Measurements from ENCODE around the gene PRAMEF1.
"Not testable (repeated sequence)": the region's sequence is repeated elsewhere in the genome, so short reads cannot be mapped to it uniquely, and the experiment has no call there.

Gene PRAMEF1

DNA sequence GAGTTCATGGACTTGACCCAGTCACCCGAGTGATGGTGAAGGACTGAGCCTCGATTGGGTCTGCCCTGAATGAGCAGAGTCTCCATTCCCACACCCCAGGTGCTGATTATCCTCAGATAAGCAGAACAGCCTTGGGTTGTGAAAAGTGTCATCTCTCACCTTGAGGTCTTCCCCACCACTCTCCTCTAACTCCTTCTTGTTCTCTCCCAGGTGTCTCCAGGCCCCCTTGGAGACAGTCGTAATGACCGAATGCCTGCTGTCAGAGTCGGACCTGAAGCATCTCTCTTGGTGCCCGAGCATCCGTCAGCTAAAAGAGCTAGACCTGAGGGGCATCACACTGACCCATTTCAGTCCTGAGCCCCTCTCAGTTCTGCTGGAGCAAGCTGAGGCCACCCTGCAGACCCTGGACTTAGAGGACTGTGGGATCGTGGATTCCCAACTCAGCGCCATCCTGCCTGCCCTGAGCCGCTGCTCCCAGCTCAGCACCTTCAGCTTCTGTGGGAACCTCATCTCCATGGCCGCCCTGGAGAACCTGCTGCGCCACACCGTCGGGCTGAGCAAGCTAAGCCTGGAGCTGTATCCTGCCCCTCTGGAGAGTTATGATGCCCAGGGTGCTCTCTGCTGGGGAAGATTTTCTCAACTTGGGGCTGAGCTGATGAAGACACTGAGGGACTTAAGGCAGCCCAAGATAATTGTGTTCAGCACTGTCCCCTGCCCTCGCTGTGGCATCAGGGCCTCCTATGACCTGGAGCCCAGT, 14.2 kb upstream of the PRAMEF1 start:
- FAIRE-seq, result no peak

DNA sequence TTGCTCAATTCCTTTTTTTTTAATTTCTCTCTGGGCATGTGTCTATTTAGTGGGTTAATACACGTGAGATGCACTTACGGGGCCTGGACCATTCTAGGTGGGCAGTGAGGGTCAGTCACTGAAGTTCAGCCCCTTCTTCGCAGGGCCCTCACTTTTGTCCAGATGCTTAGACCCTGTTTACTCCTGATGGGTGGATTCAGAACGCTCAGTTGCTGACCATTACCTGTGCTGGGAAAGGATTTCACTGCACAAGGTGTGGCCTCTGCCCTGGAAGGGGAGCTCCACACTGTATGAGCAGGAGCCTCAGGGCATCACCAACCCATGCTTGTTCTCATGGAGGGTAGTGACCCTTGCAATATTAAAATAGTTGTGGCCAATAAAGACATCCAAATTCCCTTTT, 13.1 kb upstream of the PRAMEF1 start:
- FAIRE-seq, result no peak

DNA sequence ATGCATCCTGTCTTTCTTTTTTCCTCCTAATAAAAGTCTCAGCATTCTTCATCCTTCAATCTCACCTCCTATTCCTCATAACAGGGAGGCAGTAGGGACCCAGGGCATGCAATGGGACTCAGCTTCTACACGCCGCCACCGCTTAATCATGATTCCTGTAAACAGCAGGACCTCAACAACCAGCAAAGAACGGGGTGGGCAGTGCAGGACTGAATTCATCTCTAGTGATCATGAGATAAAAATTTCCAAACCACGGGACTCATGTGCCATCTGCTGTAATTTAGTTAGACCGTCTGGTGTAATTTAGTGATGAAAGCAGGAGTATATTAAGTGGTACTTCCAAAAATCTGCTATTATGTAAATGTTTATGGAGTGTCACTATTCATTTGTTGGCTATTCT, 12.3 kb upstream of the PRAMEF1 start:
- FAIRE-seq, result no peak

DNA sequence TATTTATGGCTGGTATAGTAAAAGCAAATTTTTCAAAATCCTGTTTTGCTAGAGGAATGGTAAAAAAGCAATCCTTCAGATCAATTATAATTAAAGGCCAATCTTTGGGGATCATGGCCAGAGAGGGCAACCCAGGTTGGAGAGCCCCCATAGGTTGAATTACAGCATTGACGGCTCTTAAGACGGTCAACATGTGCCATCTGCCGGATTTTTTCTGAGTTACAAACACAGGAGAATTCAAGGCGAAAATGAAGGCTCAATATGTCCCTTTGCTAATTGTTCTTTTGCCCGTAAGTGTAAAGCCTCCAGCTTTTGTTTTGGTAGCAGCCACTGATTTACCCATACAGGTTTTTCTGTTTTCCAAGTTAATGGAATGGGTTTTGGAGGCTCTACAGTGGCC, 9.7 kb upstream of the PRAMEF1 start:
- peak; percentile 48 for FAIRE-seq

DNA sequence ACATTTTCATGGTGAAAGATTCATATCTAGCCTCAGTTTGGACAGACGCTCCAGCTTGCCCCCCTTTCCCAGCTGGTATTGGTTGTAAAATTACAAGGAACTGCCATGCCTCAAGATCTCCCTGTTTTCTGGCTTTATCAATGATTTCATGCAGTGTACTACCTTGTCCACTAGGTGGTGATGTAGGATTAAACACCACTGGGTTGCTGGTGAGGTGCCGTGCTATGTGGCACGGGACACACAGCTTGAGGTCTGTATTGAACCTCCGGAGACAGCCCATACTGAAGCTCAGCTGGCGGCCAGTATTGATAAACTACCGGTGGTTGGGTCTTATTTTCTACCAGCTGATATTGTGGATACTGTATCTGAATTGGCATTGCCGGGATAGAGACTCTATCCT, 7.4 kb upstream of the PRAMEF1 start:
- FAIRE-seq, result not testable (repeated sequence)

DNA sequence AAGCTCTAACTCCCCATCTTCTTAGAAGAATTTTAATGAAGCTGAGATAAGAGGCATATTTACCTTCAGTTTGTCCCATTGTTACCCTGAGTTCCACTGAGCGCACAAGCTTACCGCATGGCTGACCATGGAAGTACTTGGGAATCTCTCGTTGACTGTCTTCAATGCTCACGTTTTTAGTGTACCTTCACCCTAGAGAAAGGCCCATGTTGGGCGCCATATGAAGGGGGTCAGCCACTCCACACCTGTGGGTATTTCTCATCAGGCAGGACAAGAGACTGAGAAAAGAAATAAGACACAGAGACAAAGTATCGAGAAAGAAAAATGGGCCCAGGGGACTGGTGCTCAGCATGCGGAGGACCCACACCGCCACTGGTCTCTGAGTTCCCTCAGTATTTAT, 6.5 kb upstream of the PRAMEF1 start:
- not testable (repeated sequence) for FAIRE-seq

DNA sequence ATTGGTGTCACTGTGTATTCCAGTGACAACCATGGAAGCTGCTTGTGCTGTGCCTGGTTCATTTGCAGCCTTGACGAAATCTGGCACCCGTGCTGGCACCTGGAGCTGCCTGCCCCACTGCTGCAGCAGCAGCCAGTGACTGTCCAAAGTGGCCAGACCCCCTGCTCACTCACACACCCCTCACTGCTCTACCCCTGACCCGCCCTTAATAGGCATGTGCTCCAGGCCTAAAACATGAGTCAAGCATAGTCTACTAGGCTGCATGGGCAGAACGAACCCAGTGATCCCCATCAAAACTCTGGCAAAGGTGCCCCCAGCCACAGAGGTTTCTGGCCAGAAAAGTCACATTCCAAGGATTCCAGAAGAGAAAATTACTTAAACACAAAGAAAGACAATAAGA, 7.7 kb downstream of the PRAMEF1 start:
- no peak for FAIRE-seq

DNA sequence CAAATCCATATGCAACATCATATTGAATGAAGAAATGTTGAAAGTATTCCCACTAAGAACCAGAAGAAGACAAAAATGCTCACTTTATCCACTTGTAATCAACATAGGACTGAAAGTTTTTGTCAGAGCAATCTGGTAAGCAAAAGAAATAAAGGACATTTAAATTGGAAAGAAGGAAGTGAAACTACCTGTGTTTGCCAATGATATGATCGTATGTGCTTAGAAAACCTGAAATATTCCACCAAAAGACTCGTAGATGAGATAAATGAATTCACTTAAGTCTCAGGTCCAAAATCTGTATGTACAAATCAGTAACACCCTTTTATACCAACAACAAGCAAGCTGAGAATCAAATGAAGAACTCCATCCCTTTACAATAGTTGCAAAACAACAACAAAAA, 8.5 kb downstream of the PRAMEF1 start:
- no peak for FAIRE-seq

DNA sequence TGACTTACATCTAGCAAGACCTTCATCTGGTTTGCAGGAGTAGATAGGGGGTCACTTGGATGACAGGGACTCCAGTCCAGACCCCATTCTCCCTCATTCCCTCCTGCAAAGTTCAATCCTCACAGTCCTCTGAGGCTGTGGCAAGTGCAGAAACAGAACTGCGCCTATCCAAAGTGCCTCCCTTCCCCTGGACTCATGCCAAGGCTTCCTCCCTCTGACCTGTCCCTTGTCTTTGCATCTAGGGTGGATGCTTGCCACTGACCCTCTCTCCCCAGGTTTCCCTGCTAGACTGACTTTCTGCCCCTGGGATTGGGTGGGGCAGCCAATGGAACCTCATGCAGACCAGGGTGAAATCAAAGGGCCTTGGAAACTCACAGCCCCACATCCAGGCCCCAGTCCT, 18.7 kb downstream of the PRAMEF1 start:
- no peak for FAIRE-seq

DNA sequence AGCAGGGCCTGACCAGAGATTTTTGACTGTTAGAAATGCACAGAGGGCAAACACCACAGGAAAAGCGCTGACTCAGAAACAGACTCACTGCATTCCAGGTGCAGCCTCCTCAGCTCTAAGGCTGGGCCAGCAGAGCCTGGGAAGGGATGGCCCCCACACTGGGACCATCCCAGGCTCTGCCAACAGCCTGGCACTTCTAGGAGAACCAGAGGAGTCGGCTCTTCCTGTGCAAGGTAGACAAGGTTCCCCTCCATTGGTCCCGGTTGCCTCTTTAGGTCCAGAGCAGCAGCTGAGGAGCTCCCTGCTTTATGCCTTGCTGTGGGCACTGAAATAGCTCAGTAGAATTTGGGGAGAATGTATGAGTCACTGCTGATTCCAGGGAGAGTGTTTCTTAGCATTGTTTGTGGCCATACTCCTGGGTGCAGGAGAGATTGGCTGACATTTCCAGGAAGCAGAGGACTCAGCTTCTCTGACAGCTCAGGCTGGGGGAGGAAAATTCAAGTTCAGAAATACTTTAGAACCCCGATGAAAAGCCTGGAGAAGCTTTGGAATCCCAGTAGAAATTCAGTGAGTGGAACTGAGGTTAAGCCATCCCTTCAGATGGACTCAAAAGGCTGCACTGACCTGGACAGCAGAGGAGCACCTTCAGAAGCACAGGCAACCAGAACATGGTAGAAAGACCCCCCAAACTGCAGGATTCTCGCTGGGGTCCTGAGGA, 19.7 kb downstream of the PRAMEF1 start:
- no peak for FAIRE-seq

DNA sequence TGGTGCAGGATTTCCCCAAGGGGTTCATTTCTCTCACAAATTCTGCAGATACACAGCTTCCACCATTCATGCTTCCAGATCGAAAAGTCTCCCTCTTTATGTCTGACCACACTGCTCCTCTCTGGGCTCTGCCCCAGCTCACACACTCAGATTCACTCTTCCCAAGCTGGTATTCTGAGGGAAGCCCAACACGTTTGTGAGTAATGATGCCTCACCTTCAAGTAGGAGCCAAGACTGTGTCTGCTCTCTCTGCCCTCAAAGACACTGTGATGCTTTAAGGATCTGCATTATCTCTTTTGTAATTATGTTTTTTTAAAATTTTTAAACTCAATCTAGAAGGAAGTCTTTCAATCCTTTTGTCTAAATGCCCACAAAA, 20.2 kb downstream of the PRAMEF1 start:
- no peak for FAIRE-seq

DNA sequence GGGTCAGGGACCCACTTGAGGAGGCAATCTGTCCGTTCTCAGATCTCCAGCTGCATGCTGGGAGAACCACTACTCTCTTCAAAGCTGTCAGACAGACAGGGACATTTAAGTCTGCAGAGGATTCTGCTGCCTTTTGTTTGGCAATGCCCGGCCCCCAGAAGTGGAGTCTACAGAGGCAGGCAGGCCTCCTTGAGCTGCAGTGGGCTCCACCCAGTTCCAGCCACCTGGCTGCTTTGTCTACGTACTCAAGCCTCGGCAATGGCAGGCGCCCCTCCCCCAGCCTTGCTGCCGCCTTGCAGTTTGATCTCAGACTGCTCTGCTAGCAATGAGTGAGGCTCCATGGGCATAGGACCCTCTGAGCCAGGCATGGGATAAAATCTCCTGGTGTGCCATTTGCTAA, 27.9 kb downstream of the PRAMEF1 start:
- FAIRE-seq, result not testable (repeated sequence)

DNA sequence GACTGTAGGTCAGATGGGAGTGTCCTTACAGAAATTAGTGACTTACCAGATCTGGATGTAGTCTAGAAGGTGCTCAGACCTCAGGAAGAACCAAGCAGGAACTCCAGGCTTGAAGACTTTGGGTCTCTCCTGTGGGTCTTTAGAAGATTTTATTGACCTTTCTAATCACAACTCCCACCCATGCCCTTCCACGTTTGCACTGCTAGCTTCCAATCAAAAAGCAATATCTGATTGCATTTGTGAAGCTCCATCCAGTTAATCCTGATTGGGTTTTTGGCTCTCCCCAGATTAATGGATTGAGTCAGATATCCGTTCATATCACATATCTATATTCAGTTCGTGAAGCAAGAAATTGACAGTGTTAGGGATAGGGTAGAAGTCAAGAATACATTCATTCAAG, 40.1 kb downstream of the PRAMEF1 start, which contains the start of gene PRAMEF11:
Gene PRAMEF11 (minus strand): TSS at position 101 of the 400 bp plus-strand sequence. CDS start 2,621 bp downstream, outside the sequence.
- not testable (repeated sequence) for FAIRE-seq

DNA sequence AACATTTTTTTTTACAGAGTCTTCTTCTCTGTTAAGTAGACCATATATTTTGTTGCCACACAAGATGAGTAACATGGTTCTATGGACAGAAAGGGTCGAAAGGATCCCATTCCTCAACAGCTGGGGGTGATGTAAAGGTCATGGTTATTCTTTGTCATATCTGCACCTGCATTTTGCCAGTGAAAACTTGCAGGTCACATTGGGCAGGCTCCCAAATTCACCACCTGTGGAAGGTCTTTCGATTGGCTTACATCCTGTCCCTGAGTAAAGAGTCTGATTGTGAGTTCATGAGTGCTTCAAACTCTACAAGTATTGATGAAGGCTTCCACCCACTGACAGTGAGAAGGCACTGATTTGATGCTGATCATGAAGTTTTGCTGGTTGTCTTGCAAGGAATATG, 42.1 kb downstream of the PRAMEF1 start:
- FAIRE-seq, result not testable (repeated sequence)
